HG02763 (cell line): ENCODE results near the gene NFIA.

ENCODE experiments used
- ATAC-seq: cut with Tn5 transposase; IDR thresholded peaks from one replicate; pipeline ENCODE4 v1.9.1; 2021; ENCODE audit warnings: mild to moderate bottlenecking, moderate library complexity; ENCODE audit not compliant: unreplicated experiment

The NFIA gene

GRCh38 chr1:61501971-61502916 is 419.9 kb downstream of the NFIA start:
- no peak for ATAC-seq

GRCh38 chr1:61504305-61504704 is 421.9 kb downstream of the NFIA start:
- ATAC-seq: no peak

- ATAC-seq: no peak
Observed at GRCh38 chr1:61504852-61505390, 422.6 kb downstream of the NFIA start.

GRCh38 chr1:61506236-61506635 is 423.9 kb downstream of the NFIA start:
- ATAC-seq: no peak

- ATAC-seq: no peak
Observed at GRCh38 chr1:61506944-61507500, 424.7 kb downstream of the NFIA start.
